Epithelial cell of proximal tubule (primary cell): ENCODE results near the gene MSL3. TPM values are rescaled to one million over a fixed set of nuclear protein-coding genes. Genes with fewer than 3 reads are reported as not detected.

ENCODE experiments used
- DNase-seq: peaks from one replicate; pipeline ENCODE4 v3.0.0-alpha.2; 2011; ENCODE audit warnings: low read depth
- H3K4me3 ChIP-seq: 2 replicates; pipeline ENCODE4 v1.5.1; 2011; ENCODE audit warnings: low read depth, mild to moderate bottlenecking, low read length
- CTCF ChIP-seq: conservative IDR thresholded peaks from 2 replicates; pipeline ENCODE4 v1.5.1; 2012; ENCODE audit warnings: low read depth, mild to moderate bottlenecking, low read length
- total RNA-seq: library from RNA; depleted of rRNA; stranded (reverse); fragments of >200 nt; gene quantifications from 2 replicates; pipeline ENCODE4 v1.2.3, GENCODE V29; 2015

The MSL3 gene
- total RNA-seq, 1 donor from 2014 or later: 35.3 TPM

DNA sequence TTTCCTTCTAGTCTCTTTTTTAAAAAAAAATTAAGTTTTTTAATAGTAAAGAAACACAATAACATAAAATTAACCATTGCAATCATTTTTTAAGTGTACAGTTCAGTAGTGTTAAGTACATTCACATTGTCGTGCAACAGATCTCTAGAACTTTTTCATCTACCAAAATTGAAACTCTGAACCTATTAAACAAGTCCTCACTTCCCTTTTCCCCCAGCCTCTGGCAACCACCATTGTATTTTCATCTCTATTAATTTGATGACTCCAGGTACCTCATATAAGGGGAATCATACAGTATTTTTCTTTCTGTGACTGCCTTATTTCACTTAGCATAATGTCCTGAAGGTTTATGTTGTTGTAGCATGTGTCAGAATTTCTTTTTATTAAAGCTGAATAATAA lies 31.8 kb downstream of the MSL3 start:
- TF ChIP-seq CTCF: no peak
- DNase-seq: no peak
- H3K4me3 ChIP-seq: no peak overlapping the region

- DNase-seq: no peak
- no peak overlapping the region for H3K4me3 ChIP-seq
- no peak for TF ChIP-seq CTCF
Measured at GRCh38 chrX:11791090-11791489, 33.1 kb downstream of the MSL3 start.

DNA sequence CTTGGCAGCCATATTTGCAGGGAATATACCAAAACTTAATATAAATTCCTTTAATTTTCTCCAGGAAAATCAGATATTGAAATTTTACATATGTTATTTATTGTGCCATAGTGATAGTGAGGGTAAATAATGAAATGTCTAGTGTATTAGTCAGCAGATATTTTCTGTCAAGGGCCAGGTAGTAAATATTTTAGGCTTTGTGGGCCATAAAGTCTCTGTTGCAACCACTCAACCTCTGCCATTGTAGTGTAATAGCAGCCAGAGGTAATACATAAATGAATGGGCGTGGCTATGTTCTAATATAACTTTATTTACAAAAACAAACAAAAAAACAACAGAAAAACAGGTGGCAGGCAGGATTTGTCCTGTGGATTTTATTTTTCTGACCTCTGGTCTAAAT lies 33.5 kb downstream of the MSL3 start:
- H3K4me3 ChIP-seq: no peak overlapping the region
- no peak for TF ChIP-seq CTCF
- DNase-seq: no peak

DNA sequence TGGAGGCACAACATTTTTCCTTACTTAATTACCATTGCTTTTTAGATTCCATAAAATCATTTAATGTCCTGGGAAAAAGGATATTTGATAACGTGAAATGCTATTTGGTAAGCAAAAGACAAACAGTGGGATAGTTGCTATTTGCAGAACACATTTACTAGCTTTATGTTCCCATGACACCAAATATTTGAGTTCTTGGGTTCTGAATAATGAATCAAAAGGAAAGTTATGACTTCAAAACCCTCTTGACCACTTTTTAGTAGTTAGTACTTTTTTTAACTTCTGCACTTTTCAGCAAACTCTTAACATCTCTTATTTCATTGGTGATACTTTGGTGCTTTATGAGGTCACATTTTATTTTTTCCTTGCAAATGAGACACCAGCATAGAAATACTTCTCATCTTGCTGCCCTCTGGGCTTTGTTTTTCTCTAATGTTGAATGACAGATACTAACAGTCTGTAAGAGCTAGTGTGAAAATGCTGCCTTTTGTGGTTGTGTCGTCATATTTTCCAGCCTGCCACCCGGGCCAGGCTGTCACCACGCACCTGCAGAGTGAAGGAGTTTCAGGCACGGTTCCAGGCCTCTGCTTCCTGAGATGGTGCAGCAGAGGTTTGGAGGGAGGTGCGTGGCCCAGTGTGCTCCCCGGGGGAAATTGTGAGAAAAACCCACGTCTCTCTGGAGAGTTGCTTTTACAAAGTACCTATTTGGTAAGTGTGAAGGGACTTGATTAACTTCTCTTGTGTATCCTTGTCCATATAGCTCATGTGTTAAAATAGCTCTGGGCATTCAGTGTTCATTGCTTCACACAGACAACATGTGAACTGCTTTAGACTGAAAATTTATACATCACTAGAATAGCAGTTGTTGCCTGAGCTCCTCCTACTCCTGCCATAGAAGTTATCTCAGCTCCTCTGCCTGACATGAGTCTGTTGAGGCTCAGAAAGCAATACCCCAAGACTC lies 34.7 kb downstream of the MSL3 start:
- no peak for DNase-seq

DNA sequence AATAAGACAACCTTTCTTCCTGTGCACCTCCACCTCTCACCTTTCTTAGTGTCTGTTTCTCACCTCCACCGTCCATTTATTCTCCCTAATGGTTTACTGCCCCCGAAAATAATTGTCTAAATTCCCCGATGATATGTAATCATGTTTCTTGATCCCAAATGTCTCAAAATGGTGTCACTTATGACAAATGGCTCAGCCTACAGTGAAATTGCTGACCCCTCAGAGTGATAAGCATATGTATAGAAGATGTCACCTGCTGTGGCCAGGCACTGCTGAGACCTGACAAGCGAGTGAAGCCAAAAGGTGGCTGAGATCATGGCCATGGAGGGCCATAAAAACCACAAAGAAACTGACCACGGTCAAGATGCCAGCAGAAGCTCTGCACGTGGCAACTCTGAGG lies 35.7 kb downstream of the MSL3 start:
- DNase-seq: no peak
- TF ChIP-seq CTCF: no peak
- H3K4me3 ChIP-seq: no peak overlapping the region

More for the DNA sequence above, 34.7 kb downstream of the MSL3 start:
- no peak overlapping the region for H3K4me3 ChIP-seq
- TF ChIP-seq CTCF: no peak

DNA sequence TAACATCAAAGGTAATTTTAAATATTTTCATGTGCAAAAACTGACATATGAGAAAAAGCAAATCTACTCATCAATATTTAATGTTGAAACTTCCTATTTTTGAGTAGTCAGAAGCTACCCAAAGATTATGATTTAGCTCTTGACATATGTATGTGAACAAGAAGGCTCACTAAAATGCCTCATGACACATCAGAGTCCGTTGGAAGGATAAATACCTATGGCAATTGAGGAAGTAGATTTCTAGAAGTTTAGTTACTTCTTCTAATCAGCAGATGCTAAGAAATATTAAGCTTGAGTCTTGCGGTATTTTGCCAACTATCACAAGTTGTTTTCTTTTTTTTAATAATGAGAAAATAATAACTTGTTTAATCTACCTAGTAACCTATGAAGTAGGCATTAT lies 55.3 kb downstream of the MSL3 start:
- TF ChIP-seq CTCF: no peak
- H3K4me3 ChIP-seq: no peak overlapping the region
- no peak for DNase-seq

Other genes starting within 250 kb of the MSL3 start
- gene ARHGAP6, start 92.3 kb upstream of the MSL3 start, total RNA-seq: 2.0 and 4.9 TPM in 2 replicates